ENCODE results near the gene MBTPS1. TPM values are rescaled to one million over a fixed set of nuclear protein-coding genes. Genes with fewer than 3 reads are reported as not detected.

Gene MBTPS1
- total RNA-seq: 100 to 1,000 TPM in 1 of 2 donors, 10 to 100 TPM in 1; 75.0 to 108 TPM
- polyA plus RNA-seq: 10 to 100 TPM; 28.9 to 68.3 TPM
- long read RNA-seq, donor 1, full-length matches to known transcripts: 8 of 96 reads
- long read RNA-seq, donor 1, partial matches to known transcripts: 84 of 96 reads
- long read RNA-seq, donor 1, other reads (novel, unspliced or antisense): 4 of 96 reads
- long read RNA-seq, donor 2, full-length matches to known transcripts: 24 of 60 reads
- long read RNA-seq, donor 2, partial matches to known transcripts: 32 of 60 reads
- long read RNA-seq, donor 2, other reads (novel, unspliced or antisense): 4 of 60 reads

GRCh38 chr16:84116720-84117493, at the start of gene MBTPS1:
Gene MBTPS1 (minus strand): TSS chr16:84116942. CDS start chr16:84101783, 15,159 bp downstream.
- intact Hi-C loops (cut with DNase I): loop anchor here in 1 of 2 donors (1.0 kb wide), 1 partner anchor 70 kb away; the partner anchor contains the start of gene TAF1C
- no peaks in the 10 kb centered on the region for H3K36me3 ChIP-seq (ENCODE audit: control insufficient read depth in 1 of 2, insufficient read depth in 2 of 2, low read length in 1 of 2)
- no peaks in the 10 kb centered on the region for H3K4me1 ChIP-seq (ENCODE audit: control insufficient read depth in 1 of 2, insufficient read depth in 2 of 2, low read length in 2 of 2)
- peak; percentile 100 for ATAC-seq (ENCODE audit: low FRiP score)
- no peaks in the 10 kb centered on the region for H3K9me3 ChIP-seq (ENCODE audit: control insufficient read depth, low read length)
- peak within 1 kb of the TSS; percentile 93 to 99 for H3K4me3 ChIP-seq (ENCODE audit: low read length in 2 of 2)
- WGBS, 2 donors: 0% methylated on average over 70 to 94 of the region's 94 CpGs
- DNase-seq: peak; percentile 99 to 100
- H3K27ac ChIP-seq (ENCODE audit: low read depth in 1 of 2, low read length in 2 of 2): peak within 1 kb of the TSS; percentile 36 to 64
- no peaks in the 10 kb centered on the region for H3K27me3 ChIP-seq (ENCODE audit: control insufficient read depth in 1 of 2, insufficient read depth in 2 of 2, low read length in 1 of 2)

GRCh38 chr16:84165746-84166145, 49.0 kb upstream of the MBTPS1 start:
- DNase-seq (no peak), ATAC-seq (ENCODE audit: low FRiP score) (no peak)
- no peak overlapping the region for H3K4me3 ChIP-seq (ENCODE audit: low read length in 2 of 2)
- no peaks in the 10 kb centered on the region for H3K9me3 ChIP-seq (ENCODE audit: control insufficient read depth, low read length)
- H3K4me1 ChIP-seq (ENCODE audit: control insufficient read depth in 1 of 2, insufficient read depth in 2 of 2, low read length in 2 of 2): no peaks in the 10 kb centered on the region
- no peaks in the 10 kb centered on the region for H3K36me3 ChIP-seq (ENCODE audit: control insufficient read depth in 1 of 2, insufficient read depth in 2 of 2, low read length in 1 of 2)
- intact Hi-C loops (cut with DNase I): no loop called here
- peaks cover 0 to 2% of the 10 kb centered on the region in 2 donors for H3K27me3 ChIP-seq (ENCODE audit: control insufficient read depth in 1 of 2, insufficient read depth in 2 of 2, low read length in 1 of 2)
- 79 to 81% methylated on average over 7 of the region's 7 CpGs for WGBS, 2 donors
- no peak overlapping the region for H3K27ac ChIP-seq (ENCODE audit: low read depth in 1 of 2, low read length in 2 of 2)

GRCh38 chr16:84161801-84162200, 45.1 kb upstream of the MBTPS1 start:
- Histone ChIP-seq H3K36me3 (ENCODE audit: control insufficient read depth in 1 of 2, insufficient read depth in 2 of 2, low read length in 1 of 2) (no peaks in the 10 kb centered on the region), H3K4me3 (ENCODE audit: low read length in 2 of 2) (no peak overlapping the region), H3K4me1 (ENCODE audit: control insufficient read depth in 1 of 2, insufficient read depth in 2 of 2, low read length in 2 of 2) (no peaks in the 10 kb centered on the region), H3K27ac (ENCODE audit: low read depth in 1 of 2, low read length in 2 of 2) (no peak overlapping the region), H3K9me3 (ENCODE audit: control insufficient read depth, low read length) (no peaks in the 10 kb centered on the region), H3K27me3 (ENCODE audit: control insufficient read depth in 1 of 2, insufficient read depth in 2 of 2, low read length in 1 of 2) (no peaks in the 10 kb centered on the region)
- intact Hi-C loops (cut with DNase I): no loop called here
- no peak for ATAC-seq (ENCODE audit: low FRiP score)
- 54 to 56% methylated on average over 3 of the region's 3 CpGs for WGBS, 2 donors
- DNase-seq: peak in 1 of 2 donors; percentile 8

- DNase-seq (no peak), ATAC-seq (ENCODE audit: low FRiP score) (no peak)
- intact Hi-C loops (cut with DNase I): no loop called here
- H3K27ac ChIP-seq (ENCODE audit: low read depth in 1 of 2, low read length in 2 of 2): no peak overlapping the region
- H3K4me3 ChIP-seq (ENCODE audit: low read length in 2 of 2): no peak overlapping the region
- 72 to 74% methylated on average over 10 of the region's 10 CpGs for WGBS, 2 donors
- no peaks in the 10 kb centered on the region for H3K4me1 ChIP-seq (ENCODE audit: control insufficient read depth in 1 of 2, insufficient read depth in 2 of 2, low read length in 2 of 2)
- H3K36me3 ChIP-seq (ENCODE audit: control insufficient read depth in 1 of 2, insufficient read depth in 2 of 2, low read length in 1 of 2): no peaks in the 10 kb centered on the region
- H3K9me3 ChIP-seq (ENCODE audit: control insufficient read depth, low read length): no peaks in the 10 kb centered on the region
- no peaks in the 10 kb centered on the region for H3K27me3 ChIP-seq (ENCODE audit: control insufficient read depth in 1 of 2, insufficient read depth in 2 of 2, low read length in 1 of 2)
Observed at GRCh38 chr16:84161037-84161436, 44.3 kb upstream of the MBTPS1 start.

- Histone ChIP-seq H3K9me3 (ENCODE audit: control insufficient read depth, low read length) (no peaks in the 10 kb centered on the region), H3K36me3 (ENCODE audit: control insufficient read depth in 1 of 2, insufficient read depth in 2 of 2, low read length in 1 of 2) (no peaks in the 10 kb centered on the region), H3K4me1 (ENCODE audit: control insufficient read depth in 1 of 2, insufficient read depth in 2 of 2, low read length in 2 of 2) (no peaks in the 10 kb centered on the region), H3K27me3 (ENCODE audit: control insufficient read depth in 1 of 2, insufficient read depth in 2 of 2, low read length in 1 of 2) (no peaks in the 10 kb centered on the region), H3K4me3 (ENCODE audit: low read length in 2 of 2) (no peak overlapping the region), H3K27ac (ENCODE audit: low read depth in 1 of 2, low read length in 2 of 2) (no peak overlapping the region)
- no peak for ATAC-seq (ENCODE audit: low FRiP score)
- intact Hi-C loops (cut with DNase I): no loop called here
- no peak for DNase-seq
- WGBS, 2 donors: 48 to 58% methylated on average over 1 of the region's 1 CpG
Observed at GRCh38 chr16:84159800-84160199, 43.1 kb upstream of the MBTPS1 start.

- intact Hi-C loops (cut with DNase I): no loop called here
- Histone ChIP-seq H3K36me3 (ENCODE audit: control insufficient read depth in 1 of 2, insufficient read depth in 2 of 2, low read length in 1 of 2) (no peaks in the 10 kb centered on the region), H3K27ac (ENCODE audit: low read depth in 1 of 2, low read length in 2 of 2) (no peak overlapping the region), H3K27me3 (ENCODE audit: control insufficient read depth in 1 of 2, insufficient read depth in 2 of 2, low read length in 1 of 2) (no peaks in the 10 kb centered on the region), H3K4me3 (ENCODE audit: low read length in 2 of 2) (no peak overlapping the region), H3K9me3 (ENCODE audit: control insufficient read depth, low read length) (no peaks in the 10 kb centered on the region), H3K4me1 (ENCODE audit: control insufficient read depth in 1 of 2, insufficient read depth in 2 of 2, low read length in 2 of 2) (no peaks in the 10 kb centered on the region)
- no peak for DNase-seq
- no peak for ATAC-seq (ENCODE audit: low FRiP score)
- WGBS, 2 donors: 23 to 25% methylated on average over 9 of the region's 9 CpGs
Observed at GRCh38 chr16:84159007-84159406, 42.3 kb upstream of the MBTPS1 start.

GRCh38 chr16:84156342-84156784, 39.6 kb upstream of the MBTPS1 start:
- Histone ChIP-seq H3K4me1 (ENCODE audit: control insufficient read depth in 1 of 2, insufficient read depth in 2 of 2, low read length in 2 of 2) (no peaks in the 10 kb centered on the region), H3K27ac (ENCODE audit: low read depth in 1 of 2, low read length in 2 of 2) (no peak overlapping the region), H3K9me3 (ENCODE audit: control insufficient read depth, low read length) (no peaks in the 10 kb centered on the region), H3K4me3 (ENCODE audit: low read length in 2 of 2) (no peak overlapping the region), H3K36me3 (ENCODE audit: control insufficient read depth in 1 of 2, insufficient read depth in 2 of 2, low read length in 1 of 2) (no peaks in the 10 kb centered on the region), H3K27me3 (ENCODE audit: control insufficient read depth in 1 of 2, insufficient read depth in 2 of 2, low read length in 1 of 2) (no peaks in the 10 kb centered on the region)
- intact Hi-C loops (cut with DNase I): no loop called here
- 64 to 65% methylated on average over 5 of the region's 5 CpGs for WGBS, 2 donors
- ATAC-seq (ENCODE audit: low FRiP score): no peak
- DNase-seq: no peak

GRCh38 chr16:84155771-84156170, 39.0 kb upstream of the MBTPS1 start:
- H3K27ac ChIP-seq (ENCODE audit: low read depth in 1 of 2, low read length in 2 of 2): no peak overlapping the region
- H3K4me1 ChIP-seq (ENCODE audit: control insufficient read depth in 1 of 2, insufficient read depth in 2 of 2, low read length in 2 of 2): no peaks in the 10 kb centered on the region
- no peak for ATAC-seq (ENCODE audit: low FRiP score)
- H3K27me3 ChIP-seq (ENCODE audit: control insufficient read depth in 1 of 2, insufficient read depth in 2 of 2, low read length in 1 of 2): no peaks in the 10 kb centered on the region
- 87 to 93% methylated on average over 6 of the region's 6 CpGs for WGBS, 2 donors
- intact Hi-C loops (cut with DNase I): no loop called here
- DNase-seq: no peak
- no peaks in the 10 kb centered on the region for H3K36me3 ChIP-seq (ENCODE audit: control insufficient read depth in 1 of 2, insufficient read depth in 2 of 2, low read length in 1 of 2)
- H3K9me3 ChIP-seq (ENCODE audit: control insufficient read depth, low read length): no peaks in the 10 kb centered on the region
- H3K4me3 ChIP-seq (ENCODE audit: low read length in 2 of 2): no peak overlapping the region
